Kidney (tissue), 14 donors: Measurements from ENCODE around the gene TOR1A. TPM values are rescaled to one million over a fixed set of nuclear protein-coding genes. Genes with fewer than 3 reads are reported as not detected.
"Not testable (repeated sequence)": the region's sequence is repeated elsewhere in the genome, so short reads cannot be mapped to it uniquely, and the experiment has no call there.

Experiments
- DNase-seq, 5 donors: peaks; one replicate each; pipeline ENCODE4 v3.0.0-alpha.2; 2013 to 2020
- FAIRE-seq: peaks from 2 replicates; lab custom pipeline; 2012; peaks lifted over from hg19 to GRCh38; lab: Jason Lieb, UNC
- H3K27ac ChIP-seq, 2 donors: one replicate each; pipeline ENCODE4 v1.7.0; 2013; ENCODE audit warnings: low read depth in 2 of 2, low read length in 2 of 2, inconsistent platforms in 1 of 2
- H3K27me3 ChIP-seq: one replicate; pipeline ENCODE4 v1.7.1; 2013; ENCODE audit warnings: low read length, inconsistent platforms; ENCODE audit not compliant: control insufficient read depth, insufficient read depth
- H3K36me3 ChIP-seq, 3 donors: one replicate each; pipeline versions ENCODE4 v1.7.0 to v1.7.1; 2013; ENCODE audit warnings: low read length in 3 of 3, control low read depth in 1 of 3, inconsistent platforms in 1 of 3; ENCODE audit not compliant: insufficient read depth in 3 of 3, control insufficient read depth in 2 of 3
- H3K4me1 ChIP-seq, 3 donors: one replicate each; pipeline versions ENCODE4 v1.7.0 to v1.7.1; 2013; ENCODE audit warnings: low read length in 3 of 3, inconsistent platforms in 1 of 3, low read depth in 1 of 3; ENCODE audit not compliant: control insufficient read depth in 2 of 3, insufficient read depth in 2 of 3
- H3K4me3 ChIP-seq, 3 donors: one replicate each; pipeline versions ENCODE4 v1.7.0 to v1.8.1; 2013; ENCODE audit warnings: low read length in 3 of 3, control low read depth in 1 of 3, inconsistent platforms in 1 of 3
- H3K9ac ChIP-seq, 3 donors: one replicate each; pipeline versions ENCODE4 v1.7.0 to v1.7.1; 2013; ENCODE audit warnings: low read length in 3 of 3, control low read depth in 1 of 3, inconsistent platforms in 1 of 3
- H3K9me3 ChIP-seq, 3 donors: one replicate each; pipeline versions ENCODE4 v1.7.0 to v1.7.1; 2013; ENCODE audit warnings: low read length in 3 of 3, control low read depth in 1 of 3, inconsistent platforms in 1 of 3; ENCODE audit not compliant: control insufficient read depth in 2 of 3, insufficient read depth in 1 of 3
- CTCF ChIP-seq: IDR thresholded peaks from 3 replicates; pipeline ENCODE4 v1.5.1; 2012; ENCODE audit warnings: mild to moderate bottlenecking, moderate library complexity, borderline replicate concordance; ENCODE audit not compliant: insufficient read depth; ENCODE audit errors: extremely low read depth
- intact Hi-C: fragments of 100-400 bp; cut with DNase I; formaldehyde crosslinking; loops from one replicate; pipeline ENCODE4 v1.11.1; 2022
- polyA plus RNA-seq: library from polyadenylated mRNA; stranded (reverse); fragments of 350-450 nt; fragmentation: Illumina TruSeq; extraction: RNeasy Lipid Tissue Mini Kit (QIAGEN cat#74804); gene quantifications from one replicate; pipeline ENCODE4 v1.2.3, GENCODE V29; 2014; ENCODE audit warnings: low read depth, low replicate concordance; ENCODE audit not compliant: insufficient read depth
- total RNA-seq: library from RNA; stranded (reverse); fragmentation: NEBNext Ultra II Directional; extraction: Animal tissue kit (Norgen Biotek cat#: 25700); gene quantifications from one replicate; pipeline ENCODE4 v1.2.1, GENCODE V29; 2021
- donor health status: control.
- donor health status: control.
- donor health status: control.
- donor health status: control.
- donor health status: control.
- donor health status: DM: yes; HTN: yes; CAD: no.
- donor health status: Normal renal cell carcinoma (clear cell type).

TOR1A gene
- total and polyA plus RNA-seq, 2 donors from 2014 or later: 24.6 to 29.2 TPM

- FAIRE-seq (no peak), DNase-seq (no peak)
- Histone ChIP-seq H3K36me3 (no peaks in the 10 kb centered on the region), H3K9me3 (no peaks in the 10 kb centered on the region), H3K4me1 (no peaks in the 10 kb centered on the region), H3K27ac (no peak overlapping the region), H3K4me3 (no peak overlapping the region), H3K27me3 (no peaks in the 10 kb centered on the region), H3K9ac (no peak overlapping the region)
- intact Hi-C loops: loop anchor here (10.0 kb wide), 2 partner anchors 141 to 661 kb away; partner anchors contain the start of gene ASB6
- TF ChIP-seq CTCF: no peak
These were observed 38.1 kb downstream of the TOR1A start for GRCh38 chr9:129785866-129786265.

- not testable (repeated sequence) for H3K9me3 ChIP-seq, H3K4me3 ChIP-seq, H3K27ac ChIP-seq, H3K4me1 ChIP-seq, H3K9ac ChIP-seq, DNase-seq, FAIRE-seq, H3K36me3 ChIP-seq, H3K27me3 ChIP-seq
- intact Hi-C loops: loop anchor here (5.0 to 10.0 kb wide), 3 partner anchors 48 to 660 kb away; partner anchors contain the start of gene ASB6
These were observed 39.0 kb downstream of the TOR1A start for GRCh38 chr9:129784970-129785369.

GRCh38 chr9:129783516-129784361 is 40.2 kb downstream of the TOR1A start:
- no peak overlapping the region for H3K27ac ChIP-seq
- FAIRE-seq (no peak), DNase-seq (peak in 4 of 5 donors; percentile 75 to 88 (median 80))
- TF ChIP-seq CTCF: peak; percentile 86
- H3K27me3 ChIP-seq: no peaks in the 10 kb centered on the region
- no peaks in the 10 kb centered on the region for H3K36me3 ChIP-seq
- H3K9me3 ChIP-seq: no peaks in the 10 kb centered on the region
- H3K4me1 ChIP-seq: no peaks in the 10 kb centered on the region
- H3K9ac ChIP-seq: no peak overlapping the region
- intact Hi-C loops: loop anchor here (5.0 to 10.0 kb wide), 3 partner anchors 46 to 659 kb away; partner anchors contain the start of gene ASB6
- no peak overlapping the region for H3K4me3 ChIP-seq

- DNase-seq (peak in 1 of 5 donors; percentile 9), FAIRE-seq (no peak)
- Histone ChIP-seq H3K4me3 (no peak overlapping the region), H3K36me3 (no peaks in the 10 kb centered on the region), H3K27me3 (no peaks in the 10 kb centered on the region), H3K9me3 (no peaks in the 10 kb centered on the region), H3K4me1 (peaks cover 0 to 2% (median 0%) of the 10 kb centered on the region in 3 donors), H3K27ac (no peak overlapping the region), H3K9ac (no peak overlapping the region)
- TF ChIP-seq CTCF: no peak
- intact Hi-C loops: loop anchor here (5.0 to 10.0 kb wide), 3 partner anchors 45 to 657 kb away; partner anchors contain the start of gene ASB6
These were observed 42.0 kb downstream of the TOR1A start for GRCh38 chr9:129781981-129782380.
